ENCODE measurements around the gene DPP7. TPM values are rescaled to one million over a fixed set of nuclear protein-coding genes. Genes with fewer than 3 reads are reported as not detected.
"Not testable (repeated sequence)": the region's sequence is repeated elsewhere in the genome, so short reads cannot be mapped to it uniquely, and the experiment has no call there.

Gene DPP7
- total RNA-seq, 1 experiment from 2014 or later = 139 TPM

- BruUV-seq (replicated peaks) = no TSS peak
- no peaks in the 10 kb centered on the region for H3K9me3 Mint-ChIP-seq (ENCODE audit: unreplicated experiment)
- DNase-seq (ENCODE audit: unreplicated experiment) = no peak
- H3K27ac Mint-ChIP-seq (ENCODE audit: low read depth, unreplicated experiment) = no peak overlapping the region
- no peak for TF ChIP-seq CTCF (IDR thresholded peaks at IDR 0.05; ENCODE audit: unreplicated experiment)
- peaks cover 17% of the 10 kb centered on the region for H3K4me1 Mint-ChIP-seq (ENCODE audit: insufficient read depth, unreplicated experiment)
- ChIA-PET POLR2A (interaction anchor here (0.7 to 2.3 kb wide), 4 partner anchors 17 to 124 kb away, joined by 3 to 13 read pairs (median 8); partner anchors contain the start of genes MAN1B1 and NPDC1), CTCF (interaction anchor here (0.6 to 10.9 kb wide), 12 partner anchors 8 to 663 kb away, joined by 3 to 170 read pairs (median 5); partner anchors contain the start of genes ABCA2, CLIC3, FUT7 and MAN1B1)
- intact Hi-C loops (cut with micrococcal nuclease) = loop anchor here (1.0 kb wide), 1 partner anchor 17 kb away; the partner anchor contains the start of gene NPDC1
- no peaks in the 10 kb centered on the region for H3K27me3 Mint-ChIP-seq (ENCODE audit: insufficient read depth, unreplicated experiment)
- H3K36me3 Mint-ChIP-seq (ENCODE audit: insufficient read depth, unreplicated experiment) = no peaks in the 10 kb centered on the region
- H3K4me3 Mint-ChIP-seq (ENCODE audit: unreplicated experiment) = no peak overlapping the region
Measured at GRCh38 chr9:137063311-137064026, 51.1 kb downstream of the DPP7 start.

GRCh38 chr9:137062798-137063197 is 51.7 kb downstream of the DPP7 start:
- intact Hi-C loops (cut with micrococcal nuclease); H3K9me3 Mint-ChIP-seq (ENCODE audit: unreplicated experiment); H3K27me3 Mint-ChIP-seq (ENCODE audit: insufficient read depth, unreplicated experiment); H3K4me3 Mint-ChIP-seq (ENCODE audit: unreplicated experiment); H3K27ac Mint-ChIP-seq (ENCODE audit: low read depth, unreplicated experiment); H3K36me3 Mint-ChIP-seq (ENCODE audit: insufficient read depth, unreplicated experiment); DNase-seq (ENCODE audit: unreplicated experiment); BruUV-seq (replicated peaks): not testable (repeated sequence)
- CTCF ChIA-PET = interaction anchor here (1.2 to 10.9 kb wide), 5 partner anchors 11 to 66 kb away, joined by 3 to 170 read pairs (median 18); partner anchors contain the start of genes ABCA2, CLIC3, FUT7 and MAN1B1
- H3K4me1 Mint-ChIP-seq (ENCODE audit: insufficient read depth, unreplicated experiment) = peaks cover 13% of the 10 kb centered on the region
- POLR2A ChIA-PET = interaction anchor here (0.7 to 2.3 kb wide), 2 partner anchors 16 to 125 kb away, joined by 3 to 12 read pairs; partner anchors contain the start of gene NPDC1

GRCh38 chr9:137062384-137062783 is 52.1 kb downstream of the DPP7 start:
- H3K36me3 Mint-ChIP-seq (ENCODE audit: insufficient read depth, unreplicated experiment) = no peaks in the 10 kb centered on the region
- POLR2A ChIA-PET = interaction anchor here (0.7 kb wide), 1 partner anchor 125 kb away, joined by 3 read pairs; no protein-coding TSS in a partner anchor
- BruUV-seq (replicated peaks) = TSS peak; percentile 75
- H3K4me3 Mint-ChIP-seq (ENCODE audit: unreplicated experiment) = peak overlapping the region; percentile 33
- peak; percentile 73 for DNase-seq (ENCODE audit: unreplicated experiment)
- H3K4me1 Mint-ChIP-seq (ENCODE audit: insufficient read depth, unreplicated experiment) = peaks cover 13% of the 10 kb centered on the region
- no peak overlapping the region for H3K27ac Mint-ChIP-seq (ENCODE audit: low read depth, unreplicated experiment)
- no peaks in the 10 kb centered on the region for H3K27me3 Mint-ChIP-seq (ENCODE audit: insufficient read depth, unreplicated experiment)
- no peak for TF ChIP-seq CTCF (IDR thresholded peaks at IDR 0.05; ENCODE audit: unreplicated experiment)
- H3K9me3 Mint-ChIP-seq (ENCODE audit: unreplicated experiment) = no peaks in the 10 kb centered on the region
- CTCF ChIA-PET = interaction anchor here (1.9 to 10.9 kb wide), 4 partner anchors 10 to 34 kb away, joined by 13 to 170 read pairs (median 52); partner anchors contain the start of genes ABCA2, FUT7, MAN1B1 and NPDC1
- intact Hi-C loops (cut with micrococcal nuclease) = no loop called here

Other genes starting within 250 kb of the DPP7 start
- 480 and 581 TPM in 2 replicates for gene EDF1, start 248.4 kb downstream of the DPP7 start, total RNA-seq (2022)
- gene TRAF2, start 228.2 kb downstream of the DPP7 start, total RNA-seq (2022) = 10.7 and 14.1 TPM in 2 replicates
- gene FBXW5, start 170.0 kb downstream of the DPP7 start, total RNA-seq (2022) = 88.8 and 100 TPM in 2 replicates
- 1.0 and 1.1 TPM in 2 replicates for gene C8G, start 169.5 kb downstream of the DPP7 start, total RNA-seq (2022)
- gene LCN12, start 162.5 kb downstream of the DPP7 start, total RNA-seq (2022) = 0.86 and 1.2 TPM in 2 replicates
- 1.1 and 1.8 TPM in 2 replicates for gene PTGDS, start 137.2 kb downstream of the DPP7 start, total RNA-seq (2022)
- not detected in 2 replicates for gene LCNL1, start 131.7 kb downstream of the DPP7 start, total RNA-seq (2022)
- 43.6 and 57.9 TPM in 2 replicates for gene PAXX, start 122.3 kb downstream of the DPP7 start, total RNA-seq (2022)
- gene CLIC3, start 118.2 kb downstream of the DPP7 start, total RNA-seq (2022) = 1.2 and 4.2 TPM in 2 replicates
- 20.0 and 21.7 TPM in 2 replicates for gene ABCA2, start 86.5 kb downstream of the DPP7 start, total RNA-seq (2022)
- gene FUT7, start 82.6 kb downstream of the DPP7 start, total RNA-seq (2022) = 0.12 TPM in 1 of 2 replicates, not detected in the other
- gene NPDC1, start 68.6 kb downstream of the DPP7 start, total RNA-seq (2022) = 161 and 171 TPM in 2 replicates
- 13.4 and 31.5 TPM in 2 replicates for gene ENTPD2, start 60.7 kb downstream of the DPP7 start, total RNA-seq (2022)
- 5.7 and 15.7 TPM in 2 replicates for gene SAPCD2, start 44.2 kb downstream of the DPP7 start, total RNA-seq (2022)
- 1.0 and 3.7 TPM in 2 replicates for gene UAP1L1, start 37.2 kb downstream of the DPP7 start, total RNA-seq (2022)
- 46.5 and 49.1 TPM in 2 replicates for gene MAN1B1, start 27.7 kb downstream of the DPP7 start, total RNA-seq (2022)
- 0.61 and 1.4 TPM in 2 replicates for gene GRIN1, start 24.4 kb upstream of the DPP7 start, total RNA-seq (2022)
- gene LRRC26, start 55.3 kb upstream of the DPP7 start, total RNA-seq (2022) = not detected in 2 replicates
- gene TMEM210, start 57.3 kb upstream of the DPP7 start, total RNA-seq (2022) = not detected in 2 replicates
- gene ANAPC2, start 73.8 kb upstream of the DPP7 start, total RNA-seq (2022) = 42.1 and 43.6 TPM in 2 replicates
- 81.4 and 82.6 TPM in 2 replicates for gene SSNA1, start 73.9 kb upstream of the DPP7 start, total RNA-seq (2022)
- 12.6 and 13.4 TPM in 2 replicates for gene TPRN, start 86.0 kb upstream of the DPP7 start, total RNA-seq (2022)
- gene TMEM203, start 90.9 kb upstream of the DPP7 start, total RNA-seq (2022) = 31.4 and 35.6 TPM in 2 replicates
- gene NDOR1, start 91.0 kb upstream of the DPP7 start, total RNA-seq (2022) = 16.6 and 18.0 TPM in 2 replicates
- 2.5 and 3.1 TPM in 2 replicates for gene RNF208, start 107.5 kb upstream of the DPP7 start, total RNA-seq (2022)
- 1.4 and 1.8 TPM in 2 replicates for gene CYSRT1, start 110.4 kb upstream of the DPP7 start, total RNA-seq (2022)
- gene RNF224, start 112.8 kb upstream of the DPP7 start, total RNA-seq (2022) = 0.16 and 0.44 TPM in 2 replicates
- not detected in 2 replicates for gene SLC34A3, start 116.2 kb upstream of the DPP7 start, total RNA-seq (2022)
- gene TUBB4B, start 126.6 kb upstream of the DPP7 start, total RNA-seq (2022) = 171 and 180 TPM in 2 replicates
- not detected in 2 replicates for gene STPG3, start 136.6 kb upstream of the DPP7 start, total RNA-seq (2022)
- gene NELFB, start 140.6 kb upstream of the DPP7 start, total RNA-seq (2022) = 38.0 and 40.5 TPM in 2 replicates
- 20.6 and 21.9 TPM in 2 replicates for gene TOR4A, start 163.0 kb upstream of the DPP7 start, total RNA-seq (2022)
- gene NRARP, start 187.5 kb upstream of the DPP7 start, total RNA-seq (2022) = 1.4 and 2.2 TPM in 2 replicates

Data from MCF 10A (cell line).